Activated CD8-positive, alpha-beta memory T cell treated with anti-CD3 and anti-CD28 coated beads, Interleukin-2, amount 10 ng/mL, durations not matched to agents 7 days and 5 days (primary cell): ENCODE measurements around the gene FOS. TPM values are rescaled to one million over a fixed set of nuclear protein-coding genes. Genes with fewer than 3 reads are reported as not detected.
A peak's percentile ranks its signal among the peaks of the same experiment; 100 is the strongest.
"Not testable (repeated sequence)": the region's sequence is repeated elsewhere in the genome, so short reads cannot be mapped to it uniquely, and the experiment has no call there.

Source experiments
- ATAC-seq: fragments of 150-1000 bp; cut with Tn5 transposase; one replicate; pipeline ENCODE4 v1.10.0; 2021; ENCODE audit warnings: moderate library complexity
- CTCF ChIA-PET: fragments of 350-600 bp; sonication (Branson Sonifier 250); formaldehyde crosslinking; loops from one replicate; lab custom pipeline; 2021; ENCODE audit warnings: antibody characterized with exemption; lab: Charles Lee
- DNase-seq: peaks from one replicate; pipeline ENCODE4 v3.0.0-alpha.2; 2020
- H3K27ac Mint-ChIP-seq: one replicate; pipeline ENCODE4 v1.8.0; 2021; ENCODE audit warnings: mild to moderate bottlenecking, mixed read lengths
- H3K27me3 Mint-ChIP-seq: one replicate; pipeline ENCODE4 v1.8.0; 2021; ENCODE audit warnings: mixed read lengths
- H3K36me3 Mint-ChIP-seq: one replicate; pipeline ENCODE4 v1.8.0; 2021; ENCODE audit warnings: mild to moderate bottlenecking, mixed read lengths
- H3K4me1 Mint-ChIP-seq: one replicate; pipeline ENCODE4 v1.8.0; 2021; ENCODE audit warnings: mixed read lengths
- H3K4me3 Mint-ChIP-seq: one replicate; pipeline ENCODE4 v1.8.0; 2021; ENCODE audit warnings: mild to moderate bottlenecking, moderate library complexity, mixed read lengths
- H3K9me3 Mint-ChIP-seq: one replicate; pipeline ENCODE4 v1.8.0; 2022; ENCODE audit warnings: low read depth, mixed read lengths
- total RNA-seq, 2 experiments: library from RNA; stranded (reverse); gene quantifications; one replicate each; pipeline ENCODE4 v1.2.3, GENCODE V29; 2021

FOS gene
- total RNA-seq, 2 experiments from 2014 or later: 6.9 to 78.6 TPM

DNA sequence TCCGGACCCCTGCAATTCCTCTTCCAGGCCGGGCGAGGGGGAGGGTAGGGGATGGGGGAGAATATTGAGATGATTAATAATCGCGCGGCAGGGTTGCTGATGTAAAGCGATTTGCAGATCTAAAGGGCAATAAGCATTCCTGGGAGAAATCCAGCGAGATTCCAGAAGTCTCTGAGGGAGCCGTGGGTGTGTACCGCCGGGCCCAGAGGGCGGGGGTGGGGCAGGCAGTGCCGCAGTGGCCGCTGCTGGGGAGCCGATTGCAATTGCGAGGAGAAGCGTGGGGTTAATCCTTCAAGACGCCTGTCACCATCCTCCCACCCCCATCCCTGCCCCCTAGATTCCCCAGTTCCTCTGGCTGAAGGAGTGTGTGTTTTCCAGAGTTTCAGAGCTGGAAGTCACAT is 16.4 kb downstream of the FOS start:
- peak; percentile 53 for DNase-seq
- peaks cover 14% of the 10 kb centered on the region for H3K27me3 Mint-ChIP-seq
- no peaks in the 10 kb centered on the region for H3K36me3 Mint-ChIP-seq
- no peak for ATAC-seq
- H3K27ac Mint-ChIP-seq: peak overlapping the region; percentile 52
- CTCF ChIA-PET: interaction anchor here (0.6 to 13.7 kb wide), 31 partner anchors 10 to 1171 kb away, joined by 3 to 216 read pairs (median 5); partner anchors contain the start of genes NEK9 and ZC2HC1C
- peak overlapping the region; percentile 76 for H3K4me3 Mint-ChIP-seq
- peaks cover 21% of the 10 kb centered on the region for H3K4me1 Mint-ChIP-seq
- H3K9me3 Mint-ChIP-seq: no peaks in the 10 kb centered on the region

DNA sequence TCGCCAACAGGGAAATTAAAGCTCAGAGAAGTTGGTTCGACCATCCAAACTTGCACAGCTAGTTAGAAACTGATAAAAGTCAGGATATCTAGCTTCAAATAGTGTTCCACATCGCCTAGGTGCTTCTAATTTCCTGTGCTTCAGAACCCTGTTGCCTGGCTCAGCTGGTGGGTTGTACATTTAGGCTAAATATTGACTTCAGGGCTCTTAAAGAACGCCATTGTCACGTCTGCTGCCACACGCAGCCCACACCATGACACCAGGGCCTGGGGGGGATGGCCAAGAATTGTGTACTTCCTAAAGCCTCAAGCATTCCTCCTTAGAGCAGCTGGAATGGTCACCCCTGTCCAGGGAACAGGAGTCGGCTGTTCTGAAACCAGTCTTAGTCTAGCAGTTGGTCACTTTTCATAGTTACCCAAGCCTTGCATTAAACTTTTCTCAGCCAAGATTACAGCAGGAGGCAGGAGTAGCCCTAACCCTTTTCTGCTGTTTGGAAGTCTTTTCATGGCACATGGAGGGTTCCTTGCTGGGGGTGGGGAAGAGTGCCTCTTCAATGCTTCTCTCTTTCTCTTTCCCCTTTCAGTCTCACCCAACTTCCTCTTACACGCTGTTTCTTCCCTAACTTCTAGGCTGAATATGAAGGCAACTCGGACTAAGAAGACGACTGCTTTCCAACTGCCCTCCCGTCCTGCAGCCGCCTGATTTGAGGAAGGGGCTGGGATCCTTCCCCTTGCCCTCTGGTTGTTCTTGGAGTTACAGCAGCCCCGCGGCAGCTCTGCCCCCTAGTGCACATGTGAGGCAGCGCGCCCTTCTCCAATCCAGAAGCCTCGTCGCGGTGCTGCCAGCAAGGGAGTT is 17.1 kb downstream of the FOS start:
- no peaks in the 10 kb centered on the region for H3K9me3 Mint-ChIP-seq
- CTCF ChIA-PET: interaction anchor here (0.5 to 13.7 kb wide), 33 partner anchors 9 to 1171 kb away, joined by 3 to 216 read pairs (median 4); partner anchors contain the start of genes NEK9 and ZC2HC1C
- DNase-seq (peak; percentile 82), ATAC-seq (peak; percentile 18)
- no peaks in the 10 kb centered on the region for H3K36me3 Mint-ChIP-seq
- peak overlapping the region; percentile 52 for H3K27ac Mint-ChIP-seq
- peaks cover 21% of the 10 kb centered on the region for H3K4me1 Mint-ChIP-seq
- H3K4me3 Mint-ChIP-seq: peak overlapping the region; percentile 76
- H3K27me3 Mint-ChIP-seq: peaks cover 12% of the 10 kb centered on the region

DNA sequence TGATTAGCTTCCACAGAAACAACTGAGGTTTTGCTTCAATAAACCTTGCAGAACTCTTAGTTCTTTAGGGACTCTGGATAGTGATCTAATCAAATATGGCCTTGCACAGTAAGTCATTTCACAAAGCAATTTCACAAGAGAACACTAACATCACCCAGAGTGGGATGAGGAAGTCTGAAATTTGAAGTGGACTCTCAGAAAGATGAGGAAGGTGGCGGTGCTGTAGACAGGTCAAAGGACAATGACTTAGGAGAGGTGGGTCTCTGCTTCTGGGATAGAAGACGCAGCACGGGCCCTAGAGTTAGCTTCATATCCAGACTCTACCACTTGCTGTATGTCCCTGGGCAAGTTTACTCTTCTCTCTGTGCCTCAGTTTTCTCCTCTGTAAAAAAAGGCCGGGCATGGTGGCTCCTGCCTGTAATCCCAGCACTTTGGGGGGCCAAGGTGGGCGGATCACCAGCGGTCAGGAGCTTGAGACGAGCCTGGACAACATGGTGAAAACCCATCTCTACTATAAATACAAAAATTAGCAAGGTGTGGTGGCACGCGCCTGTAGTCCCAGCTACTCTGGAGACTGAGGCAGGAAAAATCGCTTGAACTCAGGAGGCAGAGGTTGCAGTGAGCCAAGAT is 18.9 kb downstream of the FOS start:
- DNase-seq: no peak
- H3K27me3 Mint-ChIP-seq: peaks cover 3% of the 10 kb centered on the region
- no peak overlapping the region for H3K4me3 Mint-ChIP-seq
- no peaks in the 10 kb centered on the region for H3K36me3 Mint-ChIP-seq
- peaks cover 35% of the 10 kb centered on the region for H3K4me1 Mint-ChIP-seq
- H3K9me3 Mint-ChIP-seq: no peaks in the 10 kb centered on the region
- CTCF ChIA-PET: interaction anchor here (0.6 to 13.7 kb wide), 6 partner anchors 24 to 333 kb away, joined by 3 to 216 read pairs (median 14); partner anchors contain the start of gene NEK9
- no peak for ATAC-seq
- H3K27ac Mint-ChIP-seq: no peak overlapping the region

DNA sequence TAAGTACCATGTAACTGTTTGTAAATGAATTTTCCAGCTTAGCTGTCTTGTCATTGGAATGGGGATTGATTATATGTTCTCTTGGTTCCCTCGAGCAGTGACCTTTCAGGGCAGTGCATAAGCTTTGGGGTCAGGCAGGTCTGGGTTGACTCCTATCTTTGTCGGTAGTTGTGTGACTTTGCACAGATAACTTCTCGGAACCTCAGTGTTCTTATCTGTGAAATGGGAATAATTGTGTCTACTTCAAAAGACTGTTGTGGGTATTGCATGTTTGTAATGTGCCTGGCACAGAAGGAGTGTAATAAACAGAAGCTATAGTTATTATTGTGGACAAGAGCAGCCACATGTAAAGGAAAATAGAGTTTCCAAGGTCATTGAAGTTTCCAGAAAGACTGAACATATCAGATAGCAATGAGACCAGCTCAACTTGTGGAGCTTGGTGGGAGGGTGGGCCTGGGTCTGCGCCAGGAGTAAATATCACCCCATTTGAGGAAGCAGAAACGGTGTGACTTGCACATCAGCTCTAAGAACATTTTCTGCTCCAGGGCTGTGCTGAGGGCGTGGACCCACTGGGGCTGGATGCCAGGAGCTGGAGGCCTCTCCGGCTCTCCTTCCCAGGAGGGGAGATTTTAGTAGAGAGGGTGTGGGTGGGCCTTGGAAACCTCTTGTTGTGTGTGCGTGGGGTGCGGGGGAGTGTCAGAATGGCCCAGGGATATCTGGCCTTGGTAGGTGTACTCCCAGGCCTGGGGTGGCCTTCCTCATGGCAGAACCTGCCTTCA is 19.7 kb downstream of the FOS start:
- CTCF ChIA-PET: interaction anchor here (0.6 to 13.7 kb wide), 11 partner anchors 9 to 437 kb away, joined by 3 to 216 read pairs (median 4); partner anchors contain the start of gene NEK9
- H3K27me3 Mint-ChIP-seq: peaks cover 3% of the 10 kb centered on the region
- no peak overlapping the region for H3K4me3 Mint-ChIP-seq
- peaks cover 35% of the 10 kb centered on the region for H3K4me1 Mint-ChIP-seq
- ATAC-seq (no peak), DNase-seq (no peak)
- no peak overlapping the region for H3K27ac Mint-ChIP-seq
- H3K9me3 Mint-ChIP-seq: no peaks in the 10 kb centered on the region
- H3K36me3 Mint-ChIP-seq: no peaks in the 10 kb centered on the region

DNA sequence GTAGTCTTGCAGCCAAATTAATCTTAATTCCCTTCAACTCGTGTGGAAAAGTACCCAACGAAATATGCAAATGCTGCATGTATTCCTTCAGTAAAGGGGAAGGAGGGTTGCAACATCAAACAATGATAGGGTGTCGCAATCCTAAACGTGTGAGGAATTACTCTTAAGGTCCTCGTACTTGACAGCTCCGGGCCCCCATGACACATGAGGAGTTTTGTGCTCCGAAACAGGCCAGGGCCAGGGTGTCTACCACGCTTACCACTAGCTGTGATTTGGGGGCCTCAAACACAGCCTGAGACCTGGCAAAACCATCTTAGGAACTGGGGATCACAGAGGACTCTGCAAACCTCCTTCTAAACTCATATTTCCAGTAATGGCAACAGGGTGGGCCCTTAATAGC is 20.4 kb downstream of the FOS start:
- Mint-ChIP-seq H3K27me3 (peaks cover 3% of the 10 kb centered on the region), H3K4me1 (peaks cover 38% of the 10 kb centered on the region), H3K9me3 (no peaks in the 10 kb centered on the region), H3K4me3 (no peak overlapping the region), H3K36me3 (no peaks in the 10 kb centered on the region), H3K27ac (no peak overlapping the region)
- CTCF ChIA-PET: interaction anchor here (0.7 to 13.7 kb wide), 9 partner anchors 9 to 438 kb away, joined by 3 to 216 read pairs (median 4); partner anchors contain the start of gene NEK9
- ATAC-seq (no peak), DNase-seq (no peak)

DNA sequence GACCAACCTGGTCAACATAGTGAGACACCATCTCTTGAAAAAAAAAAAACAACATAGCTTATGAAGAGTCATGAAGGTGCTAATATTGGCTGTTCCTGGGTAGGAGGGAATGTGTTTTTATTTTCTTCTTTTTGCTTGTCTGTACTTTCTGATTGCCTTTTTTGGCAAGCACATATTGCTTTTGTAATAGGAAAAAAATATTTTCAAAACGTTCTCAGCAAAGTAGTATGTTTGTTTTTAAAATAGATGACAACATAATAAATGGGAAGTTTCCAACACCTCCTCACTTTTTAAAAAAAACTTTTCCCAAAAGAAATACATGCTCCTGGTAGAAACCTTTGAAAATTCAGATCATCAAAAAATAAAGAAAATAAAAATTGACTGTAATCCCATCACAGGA is 20.9 kb downstream of the FOS start:
- H3K9me3 Mint-ChIP-seq: no peaks in the 10 kb centered on the region
- no peaks in the 10 kb centered on the region for H3K36me3 Mint-ChIP-seq
- no peak overlapping the region for H3K27ac Mint-ChIP-seq
- no peak for DNase-seq
- no peak overlapping the region for H3K4me3 Mint-ChIP-seq
- H3K4me1 Mint-ChIP-seq: peaks cover 38% of the 10 kb centered on the region
- peaks cover 3% of the 10 kb centered on the region for H3K27me3 Mint-ChIP-seq
- ATAC-seq: no peak
- CTCF ChIA-PET: interaction anchor here (1.1 to 13.7 kb wide), 6 partner anchors 9 to 438 kb away, joined by 3 to 216 read pairs (median 5); partner anchors contain the start of gene NEK9

DNA sequence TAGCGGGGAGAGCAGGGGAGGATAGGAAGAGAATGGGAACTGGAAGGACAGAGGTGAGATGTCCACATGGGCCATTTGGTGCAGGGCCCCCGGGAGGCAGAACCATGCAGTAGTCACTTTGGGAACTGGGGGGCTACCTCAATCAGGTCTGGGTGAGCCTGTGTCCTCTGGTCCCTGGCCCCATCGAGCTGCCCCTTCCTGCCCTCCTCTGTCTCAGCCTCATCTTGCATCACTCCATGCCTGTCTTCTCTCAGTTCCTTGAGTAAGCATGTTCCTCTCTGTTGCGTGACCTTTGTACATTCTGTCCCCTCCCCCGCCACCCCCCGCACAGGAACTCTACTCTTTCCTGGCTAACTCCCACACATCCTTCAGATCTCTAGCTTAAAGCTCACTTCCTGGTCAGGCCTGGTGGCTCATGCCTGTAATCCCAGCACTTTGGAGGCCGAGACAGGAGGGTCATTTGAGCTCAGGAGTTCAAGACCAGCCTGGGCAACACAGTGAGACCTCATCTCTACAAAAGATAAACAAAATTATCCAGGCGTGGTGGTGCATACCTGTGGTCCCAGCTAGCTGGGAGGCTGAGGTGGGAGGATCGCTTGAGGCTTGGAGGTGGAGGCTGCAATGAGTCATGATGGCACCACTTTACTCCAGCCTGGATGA is 23.2 kb downstream of the FOS start:
- no peak overlapping the region for H3K4me3 Mint-ChIP-seq
- ATAC-seq: no peak
- peaks cover 3% of the 10 kb centered on the region for H3K27me3 Mint-ChIP-seq
- no peaks in the 10 kb centered on the region for H3K36me3 Mint-ChIP-seq
- peaks cover 21% of the 10 kb centered on the region for H3K4me1 Mint-ChIP-seq
- CTCF ChIA-PET: interaction anchor here (0.9 to 13.7 kb wide), 13 partner anchors 33 to 356 kb away, joined by 3 to 216 read pairs (median 4); partner anchors contain the start of genes ACYP1 and NEK9
- H3K9me3 Mint-ChIP-seq: no peaks in the 10 kb centered on the region
- peak overlapping the region; percentile 56 for H3K27ac Mint-ChIP-seq
- no peak for DNase-seq

DNA sequence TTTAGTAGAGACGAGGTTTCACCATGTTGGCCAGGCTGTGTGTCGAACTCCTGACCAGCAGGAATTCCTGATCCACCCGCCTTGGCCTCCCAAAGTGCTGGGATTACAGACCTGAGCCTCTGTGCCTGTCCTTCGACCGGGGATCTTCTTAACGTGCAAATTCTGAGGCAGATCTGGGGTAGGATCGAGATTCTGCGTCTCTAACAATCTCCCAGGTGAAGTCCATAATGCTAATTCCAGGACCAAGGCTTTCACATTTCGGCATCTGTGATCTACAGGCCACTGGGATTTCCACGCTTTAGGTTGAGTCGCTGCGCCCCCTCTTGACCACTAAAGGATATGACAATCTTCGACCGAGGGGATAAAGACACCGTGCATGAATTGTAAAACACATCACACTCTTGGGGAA is 24.8 kb downstream of the FOS start:
- Mint-ChIP-seq H3K36me3 (no peaks in the 10 kb centered on the region), H3K27me3 (peaks cover 3% of the 10 kb centered on the region), H3K27ac (no peak overlapping the region), H3K4me1 (peaks cover 36% of the 10 kb centered on the region), H3K9me3 (no peaks in the 10 kb centered on the region), H3K4me3 (no peak overlapping the region)
- peak; percentile 69 for DNase-seq
- CTCF ChIA-PET: interaction anchor here (0.7 to 13.7 kb wide), 20 partner anchors 8 to 397 kb away, joined by 3 to 216 read pairs (median 5); partner anchors contain the start of genes BATF, FLVCR2 and NEK9
- ATAC-seq: peak; percentile 69

DNA sequence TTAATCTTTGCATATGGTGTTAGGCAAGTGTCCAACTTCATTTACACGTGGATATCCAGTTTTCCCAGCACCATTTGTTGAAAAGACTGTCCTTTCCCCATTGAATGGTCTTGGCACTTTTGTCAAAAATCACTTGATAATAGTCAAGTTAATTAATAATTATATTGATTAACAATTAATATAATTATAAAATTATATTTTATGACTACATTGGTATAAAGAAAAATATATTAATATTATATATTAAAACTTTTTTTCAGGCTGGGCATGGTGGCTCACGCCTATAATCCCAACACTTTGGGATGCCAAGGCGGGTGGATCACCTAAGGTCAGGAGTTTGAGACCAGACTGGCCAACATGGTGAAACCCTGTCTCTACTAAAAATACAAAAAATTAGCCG is 27.8 kb downstream of the FOS start:
- not testable (repeated sequence) for H3K36me3 Mint-ChIP-seq, H3K27me3 Mint-ChIP-seq, H3K4me3 Mint-ChIP-seq, H3K27ac Mint-ChIP-seq, H3K9me3 Mint-ChIP-seq, DNase-seq, ATAC-seq
- peaks cover 37% of the 10 kb centered on the region for H3K4me1 Mint-ChIP-seq
- CTCF ChIA-PET: interaction anchor here (0.8 to 13.7 kb wide), 10 partner anchors 11 to 347 kb away, joined by 3 to 216 read pairs (median 4); partner anchors contain the start of gene NEK9

DNA sequence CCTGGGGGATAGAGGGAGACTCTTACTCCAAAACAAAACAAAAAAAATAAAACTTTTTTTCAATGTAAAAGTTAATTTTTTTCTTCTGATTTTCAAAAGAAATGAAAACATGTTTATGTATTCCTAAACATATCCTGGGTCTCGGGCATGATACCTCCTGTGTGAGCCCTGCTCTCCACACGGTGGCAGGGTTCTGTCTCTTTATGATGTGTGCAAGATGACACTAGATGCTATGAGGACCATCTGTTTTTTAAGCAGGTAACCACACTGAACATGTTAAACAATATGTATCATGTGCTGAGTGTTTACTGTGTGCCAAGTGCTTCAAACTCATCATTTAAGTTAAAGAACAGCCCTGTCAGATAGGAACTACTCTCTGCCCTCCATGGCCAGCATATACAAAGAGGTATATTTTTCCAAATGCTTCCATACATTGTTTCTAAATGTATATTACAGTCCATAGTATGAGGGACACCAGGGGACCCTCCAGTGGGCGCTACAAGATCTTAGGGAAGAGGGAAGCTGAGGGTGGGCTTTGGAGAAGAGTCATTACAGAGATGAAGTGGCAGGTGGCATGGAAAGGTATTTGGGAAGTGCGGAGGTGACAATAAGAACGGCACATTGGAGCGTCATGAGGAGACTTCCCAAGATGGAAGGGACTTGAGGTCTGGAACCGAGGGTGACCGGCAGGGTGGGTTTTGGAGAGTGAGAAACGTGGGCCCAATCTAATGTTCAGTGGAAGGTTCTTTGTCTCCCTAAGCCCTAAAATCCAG is 28.5 kb downstream of the FOS start:
- H3K9me3 Mint-ChIP-seq: no peaks in the 10 kb centered on the region
- peaks cover 36% of the 10 kb centered on the region for H3K4me1 Mint-ChIP-seq
- peak; percentile 68 for ATAC-seq
- no peaks in the 10 kb centered on the region for H3K36me3 Mint-ChIP-seq
- H3K4me3 Mint-ChIP-seq: no peak overlapping the region
- H3K27me3 Mint-ChIP-seq: peaks cover 3% of the 10 kb centered on the region
- DNase-seq: peak; percentile 65
- CTCF ChIA-PET: interaction anchor here (1.0 to 13.7 kb wide), 17 partner anchors 12 to 260 kb away, joined by 3 to 216 read pairs (median 7); partner anchors contain the start of genes BATF and NEK9
- no peak overlapping the region for H3K27ac Mint-ChIP-seq

DNA sequence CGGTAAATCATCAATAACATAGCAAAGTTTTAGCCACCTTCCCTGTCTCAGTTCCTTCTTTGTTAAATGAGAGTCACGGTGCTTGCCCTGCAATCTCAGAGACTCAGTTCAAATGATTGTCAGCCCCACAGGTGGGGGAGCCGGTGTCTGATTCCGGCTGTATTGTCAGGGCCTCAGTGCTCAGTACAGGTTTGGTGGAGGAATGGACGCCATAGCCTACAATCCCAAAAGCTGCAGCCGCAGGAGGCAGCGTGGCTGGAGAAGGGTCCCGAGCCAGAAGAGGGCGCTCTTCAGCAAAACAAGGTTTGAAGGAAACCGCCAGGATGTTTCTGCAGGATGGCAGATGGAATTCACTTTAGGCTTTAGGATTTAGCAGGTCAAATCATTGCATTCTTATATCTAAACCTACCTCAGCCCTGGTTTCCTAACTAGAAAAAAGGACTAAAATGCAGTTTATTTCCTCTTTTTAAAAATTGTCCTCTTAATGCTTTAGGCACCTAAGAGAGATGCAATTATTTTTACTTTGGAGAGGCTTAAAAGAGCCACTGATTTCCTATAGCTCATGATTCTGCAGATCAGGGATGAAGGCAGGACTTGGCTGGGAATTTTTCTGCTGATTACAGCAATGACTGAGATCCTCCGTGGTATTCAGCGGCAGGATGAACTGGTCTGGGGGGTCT is 29.2 kb downstream of the FOS start:
- H3K4me3 Mint-ChIP-seq: no peak overlapping the region
- CTCF ChIA-PET: interaction anchor here (0.9 to 10.5 kb wide), 22 partner anchors 8 to 259 kb away, joined by 3 to 157 read pairs (median 4); partner anchors contain the start of gene BATF

More for the DNA sequence above, 29.2 kb downstream of the FOS start:
- DNase-seq: peak; percentile 77
- no peaks in the 10 kb centered on the region for H3K36me3 Mint-ChIP-seq
- H3K4me1 Mint-ChIP-seq: peaks cover 37% of the 10 kb centered on the region
- no peak overlapping the region for H3K27ac Mint-ChIP-seq
- peaks cover 3% of the 10 kb centered on the region for H3K27me3 Mint-ChIP-seq
- ATAC-seq: peak; percentile 59
- no peaks in the 10 kb centered on the region for H3K9me3 Mint-ChIP-seq
